GM12878 (cell line): ENCODE data around the gene TPGS1. TPM values are rescaled to one million over a fixed set of nuclear protein-coding genes. Genes with fewer than 3 reads are reported as not detected.
A peak's percentile ranks its signal among the peaks of the same experiment; 100 is the strongest.

Experiments used
- BCLAF1 ChIP-seq: fragments of 450-650 bp; IDR thresholded peaks from 2 replicates; pipeline ENCODE4 v1.6.1; 2017; ENCODE audit warnings: antibody characterized with exemption, mild to moderate bottlenecking, moderate library complexity
- CBFB ChIP-seq: IDR thresholded peaks from 2 replicates; pipeline ENCODE4 v1.6.1; 2016; ENCODE audit warnings: antibody characterized with exemption, low read depth
- E2F8 ChIP-seq: fragments of 450-650 bp; IDR thresholded peaks from 2 replicates; pipeline ENCODE4 v1.6.1; 2018; ENCODE audit warnings: mild to moderate bottlenecking, low read depth, moderate library complexity; ENCODE audit not compliant: partially characterized antibody
- HCFC1 ChIP-seq: fragments of 150-350 bp; IDR thresholded peaks from 2 replicates; pipeline ENCODE4 v1.6.1; 2014; ENCODE audit warnings: low read length
- HDGF ChIP-seq: fragments of 450-650 bp; IDR thresholded peaks from 2 replicates; pipeline ENCODE4 v1.6.1; 2016; ENCODE audit warnings: antibody characterized with exemption
- MTA2 ChIP-seq: fragments of 450-650 bp; IDR thresholded peaks from 2 replicates; pipeline ENCODE4 v1.6.1; 2016; ENCODE audit warnings: low read depth, mild to moderate bottlenecking, moderate library complexity
- MYC ChIP-seq: IDR thresholded peaks from 2 replicates; pipeline ENCODE4 v1.6.1; 2011; ENCODE audit warnings: mild to moderate bottlenecking, low read length, moderate library complexity, inconsistent platforms; ENCODE audit not compliant: insufficient read depth, insufficient replicate concordance, insufficient read length, severe bottlenecking
- SIN3A ChIP-seq: IDR thresholded peaks from 2 replicates; pipeline ENCODE4 v1.6.1; 2012; ENCODE audit warnings: low read depth, low read length, improper control_type of control experiment
- TCF3 ChIP-seq: IDR thresholded peaks from 2 replicates; pipeline ENCODE4 v1.6.1; 2012; ENCODE audit warnings: low read depth, mild to moderate bottlenecking, low read length, borderline replicate concordance; ENCODE audit not compliant: insufficient read depth
- ZBTB11 ChIP-seq: fragments of 450-650 bp; formaldehyde crosslinking; IDR thresholded peaks from 2 replicates; pipeline ENCODE4 v1.5.0; 2022; ENCODE audit warnings: mild to moderate bottlenecking, missing genetic modification characterization
- ZNF207 ChIP-seq: fragments of 450-650 bp; IDR thresholded peaks from 2 replicates; pipeline ENCODE4 v1.6.1; 2014; ENCODE audit warnings: antibody characterized with exemption, mild to moderate bottlenecking, borderline replicate concordance
- polyA plus RNA-seq, 11 experiments: library from polyadenylated mRNA; depleted of rRNA in 4 of 11; unstranded in 6 of 11; stranded (reverse) in 5 of 11; fragments of >200 nt; fragmentation: Nextera tagmentation in 4 of 11; fragmentation: Illumina TruSeq in 1 of 11; extraction: Ambion mirVana in 4 of 11; extraction: Trizol in 1 of 11; gene quantifications; 1 replicate in 1 of 11; 2 replicates in 10 of 11; pipeline versions ENCODE4 v1.2.1 to v1.2.3, GENCODE V29; 2011 to 2016; ENCODE audit warnings: inconsistent platforms in 2 of 11, missing spikeins in 2 of 11, low read depth in 1 of 11
- total RNA-seq, 4 experiments: library from RNA; depleted of rRNA in 3 of 4; stranded (reverse); fragments of >200 nt in 3 of 4; fragmentation: Illumina TruSeq in 1 of 4; extraction: Trizol in 1 of 4; gene quantifications; 2 replicates each; pipeline versions ENCODE4 v1.2.1 to v1.2.3, GENCODE V29; 2013 to 2021
- TF ChIP-seq, protein P1 (sequence below): fragments of 450-650 bp; formaldehyde crosslinking; IDR thresholded peaks from 2 replicates; pipeline ENCODE4 v1.4.0; 2020; ENCODE audit warnings: mild to moderate bottlenecking, moderate library complexity
- TF ChIP-seq, protein P2 (sequence below): fragments of 450-650 bp; IDR thresholded peaks from 2 replicates; pipeline ENCODE4 v1.6.1; 2014; ENCODE audit warnings: mild to moderate bottlenecking

TPGS1 gene
- total and polyA plus RNA-seq, 10 of the 15 experiments (the other 5 are each of a cell fraction or from before 2014, with no cell fraction given) = 0.24 to 24.7 (median 7.7) TPM; not detected in 2

- TF ChIP-seq, protein P1, sequence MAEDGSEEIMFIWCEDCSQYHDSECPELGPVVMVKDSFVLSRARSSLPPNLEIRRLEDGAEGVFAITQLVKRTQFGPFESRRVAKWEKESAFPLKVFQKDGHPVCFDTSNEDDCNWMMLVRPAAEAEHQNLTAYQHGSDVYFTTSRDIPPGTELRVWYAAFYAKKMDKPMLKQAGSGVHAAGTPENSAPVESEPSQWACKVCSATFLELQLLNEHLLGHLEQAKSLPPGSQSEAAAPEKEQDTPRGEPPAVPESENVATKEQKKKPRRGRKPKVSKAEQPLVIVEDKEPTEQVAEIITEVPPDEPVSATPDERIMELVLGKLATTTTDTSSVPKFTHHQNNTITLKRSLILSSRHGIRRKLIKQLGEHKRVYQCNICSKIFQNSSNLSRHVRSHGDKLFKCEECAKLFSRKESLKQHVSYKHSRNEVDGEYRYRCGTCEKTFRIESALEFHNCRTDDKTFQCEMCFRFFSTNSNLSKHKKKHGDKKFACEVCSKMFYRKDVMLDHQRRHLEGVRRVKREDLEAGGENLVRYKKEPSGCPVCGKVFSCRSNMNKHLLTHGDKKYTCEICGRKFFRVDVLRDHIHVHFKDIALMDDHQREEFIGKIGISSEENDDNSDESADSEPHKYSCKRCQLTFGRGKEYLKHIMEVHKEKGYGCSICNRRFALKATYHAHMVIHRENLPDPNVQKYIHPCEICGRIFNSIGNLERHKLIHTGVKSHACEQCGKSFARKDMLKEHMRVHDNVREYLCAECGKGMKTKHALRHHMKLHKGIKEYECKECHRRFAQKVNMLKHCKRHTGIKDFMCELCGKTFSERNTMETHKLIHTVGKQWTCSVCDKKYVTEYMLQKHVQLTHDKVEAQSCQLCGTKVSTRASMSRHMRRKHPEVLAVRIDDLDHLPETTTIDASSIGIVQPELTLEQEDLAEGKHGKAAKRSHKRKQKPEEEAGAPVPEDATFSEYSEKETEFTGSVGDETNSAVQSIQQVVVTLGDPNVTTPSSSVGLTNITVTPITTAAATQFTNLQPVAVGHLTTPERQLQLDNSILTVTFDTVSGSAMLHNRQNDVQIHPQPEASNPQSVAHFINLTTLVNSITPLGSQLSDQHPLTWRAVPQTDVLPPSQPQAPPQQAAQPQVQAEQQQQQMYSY (CRISPR knock-in tag) = no peak
- peak; percentile 79 for TF ChIP-seq E2F8
- TF ChIP-seq MYC = no peak
- no peak for TF ChIP-seq BCLAF1
- TF ChIP-seq MTA2 = no peak
- peak; percentile 96 for TF ChIP-seq HCFC1
- peak; percentile 31; the same call in 1 of the 2 replicates for TF ChIP-seq HDGF
- TF ChIP-seq, protein P2, sequence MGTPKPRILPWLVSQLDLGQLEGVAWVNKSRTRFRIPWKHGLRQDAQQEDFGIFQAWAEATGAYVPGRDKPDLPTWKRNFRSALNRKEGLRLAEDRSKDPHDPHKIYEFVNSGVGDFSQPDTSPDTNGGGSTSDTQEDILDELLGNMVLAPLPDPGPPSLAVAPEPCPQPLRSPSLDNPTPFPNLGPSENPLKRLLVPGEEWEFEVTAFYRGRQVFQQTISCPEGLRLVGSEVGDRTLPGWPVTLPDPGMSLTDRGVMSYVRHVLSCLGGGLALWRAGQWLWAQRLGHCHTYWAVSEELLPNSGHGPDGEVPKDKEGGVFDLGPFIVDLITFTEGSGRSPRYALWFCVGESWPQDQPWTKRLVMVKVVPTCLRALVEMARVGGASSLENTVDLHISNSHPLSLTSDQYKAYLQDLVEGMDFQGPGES = 0 out of 2 replicates have a peak, but pooled peaks have one; percentile 43
- 0 out of 2 replicates have a peak, but pooled peaks have one; percentile 3 for TF ChIP-seq TCF3
- TF ChIP-seq ZBTB11 (CRISPR knock-in tag) = peak; percentile 2; the same call in 1 of the 2 replicates
- TF ChIP-seq SIN3A = peak; percentile 21; the same call in 1 of the 2 replicates
- TF ChIP-seq CBFB = no peak
- peak; percentile 61; the same call in 1 of the 2 replicates for TF ChIP-seq ZNF207
These were observed at the start of gene TPGS1 (continued) for GRCh38 chr19:507286-508203.
